Osteocyte (in vitro differentiated cells): Measurements from ENCODE around the gene FGF12. TPM values are rescaled to one million over a fixed set of nuclear protein-coding genes. Genes with fewer than 3 reads are reported as not detected.

Source experiments
- DNase-seq: peaks from one replicate; pipeline ENCODE4 v3.0.0; 2021; ENCODE audit warnings: mixed read lengths; ENCODE audit not compliant: unreplicated experiment; ENCODE audit errors: extremely low spot score
- H3K27ac Mint-ChIP-seq: one replicate; pipeline ENCODE4 v1.8.0; 2021; ENCODE audit warnings: mild to moderate bottlenecking, mixed read lengths; ENCODE audit not compliant: unreplicated experiment
- H3K27me3 Mint-ChIP-seq: one replicate; pipeline ENCODE4 v1.8.0; 2021; ENCODE audit warnings: mixed read lengths; ENCODE audit not compliant: unreplicated experiment
- H3K36me3 Mint-ChIP-seq: one replicate; pipeline ENCODE4 v1.8.0; 2021; ENCODE audit warnings: mixed read lengths; ENCODE audit not compliant: unreplicated experiment
- H3K4me1 Mint-ChIP-seq: one replicate; pipeline ENCODE4 v1.8.0; 2021; ENCODE audit warnings: mixed read lengths; ENCODE audit not compliant: unreplicated experiment
- H3K4me3 Mint-ChIP-seq: one replicate; pipeline ENCODE4 v1.8.0; 2021; ENCODE audit warnings: mild to moderate bottlenecking, moderate library complexity, mixed read lengths; ENCODE audit not compliant: unreplicated experiment
- H3K9me3 Mint-ChIP-seq: one replicate; pipeline ENCODE4 v1.8.0; 2021; ENCODE audit warnings: mixed read lengths; ENCODE audit not compliant: unreplicated experiment
- total RNA-seq: library from RNA; stranded (reverse); gene quantifications from 2 replicates; pipeline ENCODE4 v1.2.1, GENCODE V29; 2021
- TF ChIP-seq, protein P1 (sequence below): fragments of 200-600 bp; sonication (generic); IDR thresholded peaks from 2 replicates; pipeline ENCODE4 v1.5.0; 2021; ENCODE audit warnings: antibody characterized with exemption, mild to moderate bottlenecking, moderate library complexity

The FGF12 gene
- total RNA-seq, 1 donor from 2014 or later = not detected

- Mint-ChIP-seq H3K27ac (no peak overlapping the region), H3K9me3 (no peaks in the 10 kb centered on the region), H3K4me3 (no peak overlapping the region), H3K36me3 (no peaks in the 10 kb centered on the region), H3K4me1 (no peaks in the 10 kb centered on the region), H3K27me3 (peaks cover 3% of the 10 kb centered on the region)
- DNase-seq = no peak
- TF ChIP-seq, protein P1, sequence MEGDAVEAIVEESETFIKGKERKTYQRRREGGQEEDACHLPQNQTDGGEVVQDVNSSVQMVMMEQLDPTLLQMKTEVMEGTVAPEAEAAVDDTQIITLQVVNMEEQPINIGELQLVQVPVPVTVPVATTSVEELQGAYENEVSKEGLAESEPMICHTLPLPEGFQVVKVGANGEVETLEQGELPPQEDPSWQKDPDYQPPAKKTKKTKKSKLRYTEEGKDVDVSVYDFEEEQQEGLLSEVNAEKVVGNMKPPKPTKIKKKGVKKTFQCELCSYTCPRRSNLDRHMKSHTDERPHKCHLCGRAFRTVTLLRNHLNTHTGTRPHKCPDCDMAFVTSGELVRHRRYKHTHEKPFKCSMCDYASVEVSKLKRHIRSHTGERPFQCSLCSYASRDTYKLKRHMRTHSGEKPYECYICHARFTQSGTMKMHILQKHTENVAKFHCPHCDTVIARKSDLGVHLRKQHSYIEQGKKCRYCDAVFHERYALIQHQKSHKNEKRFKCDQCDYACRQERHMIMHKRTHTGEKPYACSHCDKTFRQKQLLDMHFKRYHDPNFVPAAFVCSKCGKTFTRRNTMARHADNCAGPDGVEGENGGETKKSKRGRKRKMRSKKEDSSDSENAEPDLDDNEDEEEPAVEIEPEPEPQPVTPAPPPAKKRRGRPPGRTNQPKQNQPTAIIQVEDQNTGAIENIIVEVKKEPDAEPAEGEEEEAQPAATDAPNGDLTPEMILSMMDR = no peak
Observed at GRCh38 chr3:192422321-192422996, 304.9 kb downstream of the FGF12 start.

GRCh38 chr3:192419312-192419711 lies 308.0 kb downstream of the FGF12 start:
- Mint-ChIP-seq H3K36me3 (no peaks in the 10 kb centered on the region), H3K9me3 (no peaks in the 10 kb centered on the region), H3K4me3 (no peak overlapping the region), H3K4me1 (no peaks in the 10 kb centered on the region), H3K27me3 (peaks cover 7% of the 10 kb centered on the region), H3K27ac (no peak overlapping the region)
- DNase-seq = no peak
- TF ChIP-seq, protein P1 = no peak

- no peak for DNase-seq
- Mint-ChIP-seq H3K9me3 (no peaks in the 10 kb centered on the region), H3K36me3 (no peaks in the 10 kb centered on the region), H3K4me3 (no peak overlapping the region), H3K27ac (no peak overlapping the region), H3K4me1 (no peaks in the 10 kb centered on the region), H3K27me3 (peaks cover 19% of the 10 kb centered on the region)
- TF ChIP-seq, protein P1 = no peak
Observed at GRCh38 chr3:192417559-192418055, 309.7 kb downstream of the FGF12 start.

DNA sequence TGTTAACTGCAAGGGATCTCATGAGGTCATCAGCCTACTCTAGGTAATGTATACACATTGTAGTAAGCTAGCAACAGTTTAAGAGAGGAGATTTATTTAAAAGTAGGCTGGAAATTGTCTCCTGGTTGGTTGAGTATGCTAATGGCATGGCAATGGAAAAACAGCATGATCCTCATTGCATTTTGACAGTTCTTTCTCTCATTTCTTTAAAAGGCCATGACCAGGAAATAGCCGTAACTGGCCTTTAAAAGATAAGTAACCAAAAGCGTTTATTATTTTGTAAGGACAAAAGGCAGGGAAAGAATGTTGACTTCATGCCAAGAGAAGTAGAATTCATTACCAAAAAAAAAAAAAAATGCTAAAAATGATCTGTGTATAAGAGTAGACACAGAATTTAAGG lies 310.3 kb downstream of the FGF12 start:
- peaks cover 23% of the 10 kb centered on the region for H3K27me3 Mint-ChIP-seq
- no peaks in the 10 kb centered on the region for H3K4me1 Mint-ChIP-seq
- DNase-seq = no peak
- TF ChIP-seq, protein P1 = no peak
- no peaks in the 10 kb centered on the region for H3K9me3 Mint-ChIP-seq
- H3K4me3 Mint-ChIP-seq = no peak overlapping the region
- no peaks in the 10 kb centered on the region for H3K36me3 Mint-ChIP-seq
- no peak overlapping the region for H3K27ac Mint-ChIP-seq

GRCh38 chr3:192413461-192413860 lies 313.9 kb downstream of the FGF12 start:
- Mint-ChIP-seq H3K36me3 (no peaks in the 10 kb centered on the region), H3K9me3 (no peaks in the 10 kb centered on the region), H3K27ac (no peak overlapping the region), H3K27me3 (peaks cover 47% of the 10 kb centered on the region), H3K4me3 (no peak overlapping the region), H3K4me1 (peaks cover 8% of the 10 kb centered on the region)
- TF ChIP-seq, protein P1 = no peak
- no peak for DNase-seq
